ENCODE data around the gene SDK1.

The SDK1 gene

GRCh38 chr7:3895341-3896116 lies 594.5 kb downstream of the SDK1 start:
- no peak for DNase-seq

GRCh38 chr7:3896169-3896765 lies 595.2 kb downstream of the SDK1 start:
- DNase-seq, result no peak

GRCh38 chr7:3897430-3898372 lies 596.6 kb downstream of the SDK1 start:
- DNase-seq, result no peak

GRCh38 chr7:3899559-3899991 lies 598.5 kb downstream of the SDK1 start:
- DNase-seq, result no peak

- no peak for DNase-seq
These were observed 607.1 kb downstream of the SDK1 start for GRCh38 chr7:3908153-3908552.

GRCh38 chr7:3909128-3909527 lies 608.1 kb downstream of the SDK1 start:
- no peak for DNase-seq

GRCh38 chr7:3910054-3910453 lies 609.0 kb downstream of the SDK1 start:
- no peak for DNase-seq

GRCh38 chr7:3911685-3912084 lies 610.6 kb downstream of the SDK1 start:
- DNase-seq, result no peak

- no peak for DNase-seq
These were observed 611.2 kb downstream of the SDK1 start for GRCh38 chr7:3912291-3912690.

- no peak for DNase-seq
These were observed 613.2 kb downstream of the SDK1 start for GRCh38 chr7:3914051-3914775.

- DNase-seq, result no peak
These were observed 614.4 kb downstream of the SDK1 start for GRCh38 chr7:3915337-3915878.

- DNase-seq, result no peak
These were observed 615.1 kb downstream of the SDK1 start for GRCh38 chr7:3916146-3916545.

- DNase-seq, result no peak
These were observed 616.4 kb downstream of the SDK1 start for GRCh38 chr7:3917436-3917835.

- DNase-seq, result no peak
These were observed 617.5 kb downstream of the SDK1 start for GRCh38 chr7:3918576-3918975.

GRCh38 chr7:3922175-3922635 lies 621.2 kb downstream of the SDK1 start:
- DNase-seq, result no peak

- no peak for DNase-seq
These were observed 622.4 kb downstream of the SDK1 start for GRCh38 chr7:3923307-3923918.

GRCh38 chr7:3924277-3924676 lies 623.2 kb downstream of the SDK1 start:
- no peak for DNase-seq

GRCh38 chr7:3927446-3928110 lies 626.5 kb downstream of the SDK1 start:
- DNase-seq, result no peak

- no peak for DNase-seq
These were observed 627.9 kb downstream of the SDK1 start for GRCh38 chr7:3928727-3929515.

GRCh38 chr7:3931843-3932242 lies 630.8 kb downstream of the SDK1 start:
- DNase-seq, result no peak

- no peak for DNase-seq
These were observed 636.1 kb downstream of the SDK1 start for GRCh38 chr7:3937146-3937545.

All from NCI-H2227 treated with DMSO at 0.1 percent for 48 hours (cell line).